Hepatocyte (in vitro differentiated cells): ENCODE results near the gene RALA.

Experiments used
- CTCF ChIP-seq: fragments of 200-600 bp; sonication (generic); IDR thresholded peaks from 2 replicates; pipeline ENCODE4 v1.5.1; 2016; ENCODE audit warnings: antibody characterized with exemption, mild to moderate bottlenecking; ENCODE audit not compliant: poor library complexity
- EZH2 ChIP-seq: fragments of 200-600 bp; sonication (generic); IDR thresholded peaks from 2 replicates; pipeline ENCODE4 v1.6.1; 2016; ENCODE audit warnings: antibody characterized with exemption, mild to moderate bottlenecking, borderline replicate concordance

- TF ChIP-seq CTCF (no peak), EZH2 (no peak)
These were observed 44.1 kb downstream of the RALA start for GRCh38 chr7:39667341-39667923.
